ENCODE measurements around the gene PTPA. TPM values are rescaled to one million over a fixed set of nuclear protein-coding genes. Genes with fewer than 3 reads are reported as not detected.

PTPA gene
- total RNA-seq, 3 donors from 2014 or later = 34.2 to 83.4 (median 71.1) TPM

GRCh38 chr9:129141066-129142041 is 30.1 kb downstream of the PTPA start:
- DNase-seq (ENCODE audit: low spot score in 2 of 2) = peak in 1 of 2 donors; percentile 61
- intact Hi-C loops (cut with DNase I; ENCODE audit: low total_unique reads) = loop anchor here (1.0 kb wide), 1 partner anchor 355 kb away; no protein-coding TSS in a partner anchor
- Histone ChIP-seq H3K36me3 (no peaks in the 10 kb centered on the region), H3K27ac (peak overlapping the region; percentile 98 to 100), H3K9me3 (no peaks in the 10 kb centered on the region), H3K4me3 (peak overlapping the region in 2 of 3 donors; percentile 53 to 59), H3K4me1 (peaks cover 38 to 56% of the 10 kb centered on the region in 2 donors), H3K27me3 (no peaks in the 10 kb centered on the region)
- TF ChIP-seq POLR2AphosphoS5 (IDR thresholded peaks at IDR 0.05) = peak; percentile 24 to 69 (median 56)
- no peak for TF ChIP-seq POLR2A (IDR thresholded peaks at IDR 0.05)
- TF ChIP-seq CTCF (IDR thresholded peaks at IDR 0.05) = no peak

DNA sequence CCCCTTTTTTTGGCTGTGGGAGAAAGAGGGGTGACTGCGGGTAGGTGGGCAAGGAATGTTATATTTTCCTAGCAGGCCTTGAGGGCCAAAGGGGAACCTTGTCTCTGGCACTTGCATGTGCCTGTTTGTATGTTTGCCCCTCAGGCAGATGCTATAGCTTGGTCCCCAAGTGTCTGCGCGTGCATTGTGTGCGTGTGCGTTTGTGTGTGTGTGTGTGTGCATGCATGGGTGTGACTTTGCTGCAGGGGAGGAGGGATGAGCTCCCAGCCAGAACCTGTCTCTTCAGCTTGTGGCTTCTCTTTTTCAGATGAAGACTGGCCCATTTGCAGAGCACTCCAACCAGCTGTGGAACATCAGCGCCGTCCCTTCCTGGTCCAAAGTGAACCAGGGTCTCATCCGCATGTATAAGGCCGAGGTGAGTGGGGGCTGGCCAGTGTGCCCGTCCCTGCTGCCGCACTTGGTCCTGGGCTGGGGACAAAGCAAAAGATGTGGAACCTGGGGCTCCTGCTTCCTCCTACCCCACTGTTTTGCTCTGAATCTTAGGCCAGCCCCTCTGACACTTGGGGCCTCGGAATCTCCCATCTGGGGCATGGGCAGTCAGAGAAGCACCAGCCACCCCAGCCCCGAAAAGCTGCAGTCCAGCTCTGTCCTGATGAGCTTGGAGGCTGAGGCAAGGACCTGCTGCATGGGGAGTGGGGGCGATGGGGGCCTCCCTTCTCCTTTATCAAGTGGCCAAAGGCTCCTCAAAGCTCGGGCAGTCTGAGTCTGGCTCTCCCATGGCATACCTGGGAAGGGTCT is 31.1 kb downstream of the PTPA start:
- H3K4me1 ChIP-seq = peaks cover 48 to 60% of the 10 kb centered on the region in 2 donors
- peak overlapping the region; percentile 98 to 100 for H3K27ac ChIP-seq
- TF ChIP-seq POLR2AphosphoS5 (IDR thresholded peaks at IDR 0.05) (no peak), POLR2A (IDR thresholded peaks at IDR 0.05) (no peak), CTCF (IDR thresholded peaks at IDR 0.05) (no peak)
- no peaks in the 10 kb centered on the region for H3K27me3 ChIP-seq
- intact Hi-C loops (cut with DNase I; ENCODE audit: low total_unique reads) = no loop called here
- H3K4me3 ChIP-seq = peak overlapping the region in 2 of 3 donors; percentile 53 to 59
- DNase-seq (ENCODE audit: low spot score in 2 of 2) = no peak
- H3K36me3 ChIP-seq = no peaks in the 10 kb centered on the region
- H3K9me3 ChIP-seq = no peaks in the 10 kb centered on the region

- Histone ChIP-seq H3K9me3 (no peaks in the 10 kb centered on the region), H3K27ac (peak overlapping the region; percentile 98 to 100), H3K4me1 (peaks cover 48 to 60% of the 10 kb centered on the region in 2 donors), H3K36me3 (no peaks in the 10 kb centered on the region), H3K4me3 (peak overlapping the region in 1 of 3 donors; percentile 49), H3K27me3 (no peaks in the 10 kb centered on the region)
- intact Hi-C loops (cut with DNase I; ENCODE audit: low total_unique reads) = no loop called here
- peak; percentile 90 for DNase-seq (ENCODE audit: low spot score in 2 of 2)
- TF ChIP-seq CTCF (IDR thresholded peaks at IDR 0.05) (peak; percentile 56 to 88 (median 78)), POLR2AphosphoS5 (IDR thresholded peaks at IDR 0.05) (peak; percentile 42 to 63 (median 63)), POLR2A (IDR thresholded peaks at IDR 0.05) (no peak)
Measured at GRCh38 chr9:129143031-129143927, 32.1 kb downstream of the PTPA start.

- DNase-seq (ENCODE audit: low spot score in 2 of 2) = no peak
- Histone ChIP-seq H3K4me1 (peaks cover 45 to 58% of the 10 kb centered on the region in 2 donors), H3K27ac (peak overlapping the region; percentile 98 to 100), H3K27me3 (no peaks in the 10 kb centered on the region), H3K36me3 (no peaks in the 10 kb centered on the region), H3K4me3 (peak overlapping the region in 1 of 3 donors; percentile 15), H3K9me3 (no peaks in the 10 kb centered on the region)
- intact Hi-C loops (cut with DNase I; ENCODE audit: low total_unique reads) = loop anchor here (2.0 kb wide), 1 partner anchor 29 kb away; no protein-coding TSS in a partner anchor
- TF ChIP-seq POLR2AphosphoS5 (IDR thresholded peaks at IDR 0.05) (no peak), POLR2A (IDR thresholded peaks at IDR 0.05) (no peak), CTCF (IDR thresholded peaks at IDR 0.05) (no peak)
Measured at GRCh38 chr9:129145316-129145715, 34.1 kb downstream of the PTPA start.

Measured in breast epithelium (tissue), 4 donors.